Diencephalon (tissue), 1 donor: ENCODE results near the gene CCND1. TPM values are rescaled to one million over a fixed set of nuclear protein-coding genes. Genes with fewer than 3 reads are reported as not detected.

ENCODE experiments used
- total RNA-seq: library from RNA; depleted of rRNA; stranded (reverse); fragments of >200 nt; gene quantifications from one replicate; pipeline ENCODE4 v1.2.3, GENCODE V29; 2014

The CCND1 gene
- total RNA-seq, result 19.1 TPM

DNA sequence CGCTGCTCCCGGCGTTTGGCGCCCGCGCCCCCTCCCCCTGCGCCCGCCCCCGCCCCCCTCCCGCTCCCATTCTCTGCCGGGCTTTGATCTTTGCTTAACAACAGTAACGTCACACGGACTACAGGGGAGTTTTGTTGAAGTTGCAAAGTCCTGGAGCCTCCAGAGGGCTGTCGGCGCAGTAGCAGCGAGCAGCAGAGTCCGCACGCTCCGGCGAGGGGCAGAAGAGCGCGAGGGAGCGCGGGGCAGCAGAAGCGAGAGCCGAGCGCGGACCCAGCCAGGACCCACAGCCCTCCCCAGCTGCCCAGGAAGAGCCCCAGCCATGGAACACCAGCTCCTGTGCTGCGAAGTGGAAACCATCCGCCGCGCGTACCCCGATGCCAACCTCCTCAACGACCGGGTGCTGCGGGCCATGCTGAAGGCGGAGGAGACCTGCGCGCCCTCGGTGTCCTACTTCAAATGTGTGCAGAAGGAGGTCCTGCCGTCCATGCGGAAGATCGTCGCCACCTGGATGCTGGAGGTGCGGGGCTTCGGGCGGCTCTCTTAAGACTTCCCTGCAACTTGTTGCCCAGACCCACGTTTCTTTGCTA, at the start of gene CCND1:
TSS of gene CCND1 (plus strand) at position 162 of the 587 bp plus-strand sequence. CDS start at position 320, 158 bp downstream.

DNA sequence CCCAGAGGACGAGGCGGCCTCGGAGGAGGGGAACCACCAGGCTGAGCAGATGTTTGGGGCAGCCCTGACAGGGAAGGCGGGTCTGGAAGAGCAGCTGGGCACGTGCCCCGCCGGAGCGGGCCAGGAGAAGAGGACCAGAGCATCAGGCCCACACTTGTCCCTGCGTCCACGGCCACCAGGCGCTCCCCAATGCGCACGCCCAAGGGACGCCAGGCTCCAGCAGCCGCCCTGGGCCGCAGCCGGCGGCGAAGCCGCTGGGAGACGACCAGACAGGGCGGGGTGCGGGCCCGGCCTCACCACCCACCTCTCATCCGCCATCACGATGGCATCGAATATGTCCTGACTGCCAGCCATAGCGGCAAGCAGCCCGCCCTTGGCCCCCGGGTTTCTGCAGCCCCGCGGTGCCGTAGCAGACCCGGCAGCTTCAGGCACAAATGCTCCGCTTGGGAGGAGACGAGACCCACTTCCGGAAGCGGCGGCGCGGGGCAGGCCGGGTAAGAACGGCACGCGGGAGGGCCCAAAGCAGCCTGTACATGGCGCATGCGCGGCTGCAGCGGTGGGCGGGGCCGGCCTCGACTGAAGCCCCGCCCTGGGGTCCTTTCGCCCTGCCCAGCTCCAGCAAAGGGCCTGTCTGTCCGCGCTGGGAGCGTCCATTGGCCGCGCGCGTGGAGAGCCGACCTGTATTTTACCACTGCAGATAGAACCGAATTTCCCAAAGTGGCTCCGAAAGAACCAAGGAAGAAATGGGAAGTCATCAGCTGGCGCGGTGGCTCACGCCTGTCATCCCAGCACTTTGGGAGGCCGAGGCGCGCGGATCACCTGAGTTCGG, 34.1 kb downstream of the CCND1 start, which contains the start of gene LTO1:
TSS of gene LTO1 (minus strand) at position 468 of the 829 bp plus-strand sequence. CDS start at position 354, 114 bp downstream.

Other genes with a start within 250 kb of the CCND1 start
- gene LINC01488, start 159.5 kb upstream of the CCND1 start, total RNA-seq, result not detected
- 16.1 TPM for gene LTO1, start 34.2 kb downstream of the CCND1 start, total RNA-seq
- gene FGF19, start 62.9 kb downstream of the CCND1 start, total RNA-seq, result 2.3 TPM
- gene FGF4, start 134.2 kb downstream of the CCND1 start, total RNA-seq, result not detected
- gene FGF3, start 178.3 kb downstream of the CCND1 start, total RNA-seq, result not detected